ENCODE results near the gene XG.
"Not testable (repeated sequence)": the region's sequence is repeated elsewhere in the genome, so short reads cannot be mapped to it uniquely, and the experiment has no call there.

XG gene

DNA sequence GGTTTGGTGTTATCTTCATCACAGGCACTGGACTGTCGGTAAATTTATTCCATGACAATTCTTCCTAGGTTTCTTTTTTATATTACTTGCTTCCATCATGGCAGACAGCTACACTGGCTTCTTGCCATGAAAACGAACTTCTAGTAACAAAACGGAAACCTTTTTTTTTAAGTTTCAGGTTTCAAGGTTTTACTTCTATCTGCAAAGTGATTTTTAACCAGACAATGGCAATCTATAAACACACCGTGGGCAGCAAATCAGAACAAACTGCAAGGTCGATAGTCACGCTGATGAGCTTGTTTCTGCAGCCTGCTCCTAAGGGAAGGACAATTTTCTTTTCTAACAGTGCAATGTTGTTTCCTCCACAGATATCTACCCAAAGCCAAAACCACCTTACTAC is 29.9 kb downstream of the XG start:
- DNase-seq = no peak

DNA sequence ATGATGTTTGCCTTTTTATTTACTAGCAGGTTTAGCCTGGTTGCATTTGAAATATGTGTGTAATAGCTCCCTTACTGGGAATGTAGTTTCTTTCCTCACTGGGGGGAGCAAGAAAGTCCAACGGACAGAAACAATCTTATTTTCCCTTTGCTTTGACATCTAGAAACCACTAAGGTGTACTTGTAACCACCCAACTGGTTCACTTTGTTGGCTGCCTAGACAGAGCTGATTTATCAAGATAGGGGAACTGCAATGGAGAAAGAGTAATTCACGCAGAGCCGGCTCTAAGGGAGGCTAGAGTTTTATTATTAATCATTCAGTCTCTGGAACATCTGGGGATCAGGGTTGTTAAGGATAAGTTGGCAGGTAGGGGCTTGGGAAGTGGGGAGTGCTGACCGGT is 30.3 kb downstream of the XG start:
- no peak for DNase-seq

DNA sequence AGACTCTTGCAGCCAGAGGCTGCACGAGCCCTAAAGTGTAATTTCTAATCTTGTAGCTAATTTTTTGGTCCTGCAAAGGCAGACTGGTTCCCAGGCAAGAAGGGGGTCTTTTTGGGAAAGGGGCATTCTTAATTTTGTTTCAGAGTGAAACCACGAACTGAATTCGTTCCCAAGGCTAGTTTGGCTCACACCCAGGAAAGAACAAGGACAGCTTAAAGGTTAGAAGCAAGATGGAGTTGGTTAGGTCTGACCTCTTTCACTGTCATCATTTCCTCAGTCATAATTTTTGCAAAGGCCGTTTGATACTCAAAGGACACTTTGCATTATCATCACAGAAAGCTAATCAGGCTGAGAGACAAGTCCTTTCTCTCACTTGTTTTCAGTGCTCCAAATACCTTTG is 30.9 kb downstream of the XG start:
- no peak for DNase-seq

DNA sequence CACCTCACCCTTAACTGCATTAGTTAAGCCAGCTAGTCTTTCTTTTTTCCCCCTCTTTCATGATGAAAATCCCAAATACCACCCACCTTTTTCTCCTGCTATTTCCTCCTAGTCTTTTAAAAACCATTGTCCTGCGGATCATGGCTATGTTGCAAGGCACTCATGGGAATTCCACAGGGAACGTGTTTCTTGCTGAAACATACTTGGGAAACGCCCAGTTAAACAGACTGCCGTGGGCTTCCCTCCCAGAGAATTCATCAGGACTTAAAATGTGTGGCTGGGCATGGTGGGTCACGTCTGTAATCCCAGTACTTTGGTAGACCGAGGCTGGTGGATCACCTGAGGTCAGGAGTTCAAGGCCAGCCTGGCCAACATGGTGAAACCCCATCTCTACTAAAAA is 32.2 kb downstream of the XG start:
- DNase-seq = no peak

DNA sequence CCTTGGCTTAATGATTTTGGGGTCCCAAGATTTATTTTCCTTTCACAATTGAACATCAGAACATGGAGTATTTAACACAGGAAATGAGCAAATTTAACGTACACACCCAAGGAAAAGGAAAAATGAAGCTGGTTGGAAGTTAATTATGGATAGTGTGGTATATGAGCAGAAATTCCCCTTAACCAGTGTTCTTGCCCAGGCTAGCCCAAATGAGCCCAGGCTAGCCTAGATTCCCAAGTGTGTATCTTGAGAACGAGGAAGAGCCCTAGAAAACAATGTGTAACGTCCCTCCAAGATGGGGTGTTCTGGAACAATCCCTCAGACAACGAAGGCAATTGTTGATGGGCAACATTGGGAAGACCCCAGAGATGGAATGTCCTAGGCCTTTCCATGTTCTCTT is 33.7 kb downstream of the XG start:
- no peak for DNase-seq

DNA sequence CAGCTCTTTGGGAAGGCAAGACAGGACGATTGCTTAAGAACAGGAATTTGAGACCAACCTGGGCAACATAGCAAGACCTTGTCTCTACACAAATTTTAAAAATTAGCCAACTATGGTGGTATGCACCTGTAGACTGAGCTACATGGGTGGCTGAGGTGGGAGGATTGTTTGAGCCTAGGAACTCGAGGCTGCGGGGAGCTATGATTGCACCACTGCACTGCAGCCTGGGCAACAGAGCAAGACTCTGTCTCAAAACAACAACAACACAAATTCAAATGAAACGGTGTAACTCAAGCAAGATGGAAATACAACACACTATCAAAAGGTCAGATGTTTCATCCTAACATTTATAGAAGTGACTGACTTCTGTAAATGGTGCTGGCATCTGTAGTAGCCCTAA is 37.1 kb downstream of the XG start:
- DNase-seq = no peak

DNA sequence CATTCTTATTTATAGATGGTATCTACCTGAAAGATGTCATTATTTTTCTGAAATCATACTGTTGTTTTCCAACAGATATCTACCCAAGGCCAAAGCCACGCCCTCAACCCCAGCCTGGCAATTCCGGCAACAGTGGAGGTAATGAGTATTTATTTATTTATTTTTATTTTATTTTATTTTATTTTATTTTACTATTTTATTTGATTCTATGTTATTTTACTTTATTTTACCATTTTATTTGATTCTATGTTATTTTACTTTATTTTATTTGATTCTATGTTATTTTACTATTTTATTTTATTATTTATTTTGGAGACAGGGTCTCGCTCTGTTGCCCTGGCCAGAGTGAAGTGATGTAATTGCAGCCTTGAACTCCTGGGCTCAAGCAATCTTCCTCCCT is 37.7 kb downstream of the XG start:
- no peak for DNase-seq

DNA sequence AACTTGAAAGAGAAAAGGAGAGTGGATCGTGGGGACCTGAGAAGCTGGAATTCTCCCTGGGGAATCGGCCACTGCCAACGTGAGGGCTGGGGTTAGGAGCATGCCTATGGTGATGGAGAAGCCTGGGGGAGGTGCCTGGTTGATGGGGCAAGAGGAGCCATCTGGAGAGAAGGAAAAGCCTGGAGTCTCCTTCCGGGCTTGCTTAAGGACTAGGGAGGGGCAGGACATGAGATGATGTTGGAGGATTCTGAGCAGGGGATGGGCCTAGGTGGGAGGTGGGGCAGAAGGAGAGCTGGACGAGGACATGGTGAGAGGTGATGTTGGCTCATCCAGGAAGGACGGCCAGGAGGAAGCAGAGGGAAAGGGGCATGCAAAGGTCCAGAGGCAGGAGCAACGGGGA is 41.9 kb downstream of the XG start:
- DNase-seq = no peak

DNA sequence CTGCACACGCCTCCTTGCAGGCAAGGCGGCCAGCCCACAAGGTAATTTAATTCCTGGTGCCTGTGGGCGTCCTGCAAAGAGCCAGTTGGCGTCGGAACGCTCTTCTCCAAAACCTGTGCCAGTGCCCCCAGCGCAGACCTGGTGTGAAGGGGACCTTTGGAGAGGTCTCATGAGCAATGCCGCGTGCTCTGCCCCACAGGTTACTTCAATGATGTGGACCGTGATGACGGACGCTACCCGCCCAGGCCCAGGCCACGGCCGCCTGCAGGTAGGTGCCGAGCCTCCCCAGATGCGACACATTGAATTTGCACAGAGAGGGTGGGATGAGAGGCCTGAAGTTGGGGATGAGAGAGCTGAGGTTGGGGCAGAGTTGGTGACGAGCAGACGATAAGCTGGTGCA is 42.5 kb downstream of the XG start:
- no peak for DNase-seq

DNA sequence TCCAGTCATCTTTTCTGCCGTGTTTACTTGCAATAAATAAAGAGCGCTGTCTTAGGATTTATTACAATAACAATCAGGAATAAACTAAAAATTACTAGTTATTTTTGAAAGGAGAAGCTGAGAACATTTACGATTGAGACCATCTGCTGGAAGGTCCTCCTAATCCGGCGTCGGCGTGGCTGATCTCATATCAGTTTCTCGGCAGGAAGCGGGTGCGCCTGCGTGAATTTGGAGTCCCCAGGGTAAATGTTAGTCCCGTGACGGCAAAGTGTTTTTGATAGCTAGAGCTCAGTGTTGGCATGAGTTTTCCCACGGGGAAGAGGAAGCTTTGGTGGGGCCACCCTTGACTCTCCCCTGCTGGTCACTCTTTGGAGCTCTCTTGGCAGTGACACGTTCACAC is 45.0 kb downstream of the XG start:
- DNase-seq = not testable (repeated sequence)

DNA sequence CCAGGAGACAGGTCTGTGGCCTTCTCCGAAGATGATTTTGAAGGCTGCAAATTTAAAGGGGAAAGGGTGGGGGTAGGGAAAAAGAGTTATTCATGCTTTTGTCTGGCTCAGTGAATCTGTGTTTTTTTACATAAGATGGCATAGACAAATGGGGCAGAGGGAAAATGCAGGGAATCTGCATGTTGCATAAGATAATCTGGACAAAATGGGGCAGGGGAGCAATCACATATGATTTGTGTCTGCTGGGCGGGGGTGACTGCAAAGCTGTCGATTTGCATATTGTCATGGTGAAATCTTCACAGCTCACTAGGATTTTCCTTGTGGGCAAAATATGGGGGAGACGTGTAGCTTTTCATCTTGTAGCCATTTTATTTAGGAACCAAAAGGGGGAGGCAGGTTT is 47.5 kb downstream of the XG start:
- DNase-seq = no peak

DNA sequence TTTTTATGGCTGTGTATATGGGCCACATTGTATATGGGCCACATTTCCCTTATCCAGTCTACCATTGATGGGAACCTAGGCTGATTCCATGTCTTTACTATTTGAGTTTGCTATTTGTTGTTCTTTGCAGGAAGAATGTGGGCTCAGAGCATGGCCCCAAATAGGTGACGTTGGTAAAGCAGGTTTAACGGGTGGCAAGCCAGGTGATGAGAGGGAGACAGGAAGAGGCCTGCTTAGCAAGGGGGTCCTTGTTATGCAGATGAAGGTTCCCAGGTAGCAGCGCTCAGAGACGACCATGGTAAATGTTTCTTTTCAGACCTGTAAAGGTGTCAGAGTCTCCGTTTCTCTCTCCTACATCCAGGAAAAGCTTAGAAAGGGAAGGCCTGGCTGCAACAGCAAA is 48.1 kb downstream of the XG start:
- not testable (repeated sequence) for DNase-seq

DNA sequence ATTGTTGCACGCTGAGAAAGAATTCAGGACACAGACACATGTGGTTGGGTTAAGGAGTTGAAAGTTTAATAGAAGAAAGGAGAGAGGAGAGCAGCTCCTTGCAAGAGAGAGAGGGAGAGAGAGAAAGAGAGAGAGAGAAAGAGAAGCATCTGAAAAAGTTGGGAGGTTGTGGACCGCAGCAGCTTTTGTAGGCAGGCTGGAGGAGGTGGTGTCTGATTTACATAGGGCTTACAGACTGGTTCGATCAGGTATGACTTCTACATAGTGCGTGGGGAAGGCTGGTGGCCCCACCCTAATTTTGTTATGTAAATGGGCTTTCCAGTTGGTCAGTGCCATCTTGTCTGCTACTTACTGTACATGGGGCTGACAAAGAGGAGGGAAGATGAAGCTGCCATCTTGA is 49.4 kb downstream of the XG start:
- DNase-seq = no peak

DNA sequence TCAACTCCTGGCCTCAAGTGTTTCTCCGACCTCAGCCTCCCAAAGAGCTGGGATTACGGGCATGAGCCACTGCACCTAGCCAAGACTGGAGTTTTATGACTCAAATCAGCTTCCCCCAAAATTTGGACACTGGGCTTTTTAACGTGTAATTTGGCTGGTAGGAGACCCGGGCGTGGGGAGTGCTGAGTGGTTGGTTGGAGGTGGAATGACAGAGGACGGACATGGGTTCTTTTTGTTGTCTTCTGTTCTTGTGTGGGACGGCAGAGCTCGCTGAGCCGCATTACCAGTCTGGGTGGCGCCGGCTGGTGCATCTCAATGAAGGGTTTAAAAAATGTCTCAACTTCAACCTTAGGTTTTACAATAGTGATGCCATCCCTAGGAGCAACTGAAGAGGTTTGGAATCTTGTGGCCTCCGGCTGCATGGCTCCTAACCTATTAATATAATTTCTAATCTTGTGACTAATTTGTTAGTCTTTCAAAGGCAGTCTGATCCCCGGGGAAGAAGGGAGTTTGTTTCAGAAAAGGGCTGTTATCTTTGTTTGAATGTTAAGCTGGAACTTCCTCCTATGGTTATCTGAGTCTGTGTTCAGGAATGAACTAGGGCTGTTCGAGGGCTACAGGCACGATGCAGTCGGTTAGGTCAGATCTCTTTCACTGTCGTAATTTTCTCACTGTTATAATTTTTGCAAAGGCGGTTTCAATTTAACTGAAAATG is 50.7 kb downstream of the XG start:
- not testable (repeated sequence) for DNase-seq

DNA sequence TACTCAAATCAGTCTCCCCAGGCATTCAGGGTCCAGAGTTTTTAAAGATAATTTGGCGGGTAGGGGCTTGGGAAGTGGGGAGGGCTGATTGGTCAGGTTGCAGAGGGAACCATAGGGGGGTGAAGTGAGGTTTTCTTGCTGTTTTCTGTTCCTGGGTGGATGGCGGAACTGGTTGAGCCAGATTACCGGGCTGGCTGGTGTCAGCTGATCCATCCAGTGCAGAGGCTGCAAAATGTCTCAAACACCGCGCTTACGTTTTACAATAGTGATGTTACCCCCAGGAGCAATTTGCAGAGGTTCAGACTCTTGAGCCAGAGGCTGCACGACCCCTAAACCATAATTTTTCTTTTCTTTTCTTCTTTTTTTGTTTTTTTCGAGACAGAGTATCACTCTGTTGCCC is 51.6 kb downstream of the XG start:
- DNase-seq = not testable (repeated sequence)

DNA sequence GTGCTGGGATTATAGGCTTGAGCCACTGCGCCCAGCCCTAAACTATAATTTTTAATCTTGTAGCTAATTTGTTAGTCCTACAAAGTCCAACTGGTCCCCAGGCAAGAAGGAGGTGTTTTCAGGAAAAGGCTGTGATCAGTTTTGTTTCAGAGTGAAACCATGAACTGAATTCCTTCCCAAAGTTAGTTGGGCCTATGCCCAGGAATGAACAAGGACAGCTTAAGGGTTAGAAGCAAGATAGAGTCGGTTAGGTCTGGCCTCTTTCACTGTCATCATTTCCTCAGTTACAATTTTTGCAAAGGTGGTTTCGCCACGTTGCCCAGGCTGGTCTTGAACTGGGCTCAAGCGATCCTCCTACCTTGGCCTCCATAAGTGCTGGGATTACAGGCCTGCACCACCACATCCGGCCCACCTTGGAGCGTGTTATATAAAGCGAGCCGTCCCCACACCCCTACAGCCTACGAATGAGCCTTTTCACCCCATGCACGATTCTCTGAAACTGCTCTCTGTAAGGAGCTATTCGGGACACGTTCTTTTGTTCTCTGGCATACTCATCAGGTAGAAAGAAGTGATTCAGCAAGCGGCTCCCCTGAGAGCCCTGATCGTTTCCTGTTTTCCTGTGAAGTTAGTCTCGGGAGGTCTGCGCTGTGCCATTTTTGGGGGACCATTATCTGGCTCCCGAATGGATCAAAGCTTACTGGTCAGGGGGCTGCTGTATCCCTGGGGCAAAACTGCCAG is 52.4 kb downstream of the XG start:
- not testable (repeated sequence) for DNase-seq

DNA sequence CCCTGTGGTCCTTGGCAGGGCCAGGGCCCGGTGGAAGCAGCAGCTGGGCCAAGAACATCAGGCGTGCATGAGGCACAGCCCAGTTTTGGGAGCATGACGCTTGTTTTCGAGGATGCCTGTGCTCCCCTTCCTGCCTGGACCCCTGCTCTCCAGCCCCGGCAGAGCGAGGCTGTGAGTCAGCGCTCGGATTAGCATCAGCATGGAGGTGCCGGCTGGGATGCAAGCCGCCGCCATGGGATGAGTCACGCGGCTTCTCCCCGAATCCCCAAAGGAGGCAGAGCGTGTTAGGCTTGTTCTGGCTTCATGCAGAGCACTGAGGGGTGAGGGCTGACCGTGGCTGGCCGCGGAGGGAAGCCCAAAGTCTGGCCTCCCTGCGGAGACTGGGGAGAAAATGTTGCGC is 53.0 kb downstream of the XG start:
- not testable (repeated sequence) for DNase-seq

DNA sequence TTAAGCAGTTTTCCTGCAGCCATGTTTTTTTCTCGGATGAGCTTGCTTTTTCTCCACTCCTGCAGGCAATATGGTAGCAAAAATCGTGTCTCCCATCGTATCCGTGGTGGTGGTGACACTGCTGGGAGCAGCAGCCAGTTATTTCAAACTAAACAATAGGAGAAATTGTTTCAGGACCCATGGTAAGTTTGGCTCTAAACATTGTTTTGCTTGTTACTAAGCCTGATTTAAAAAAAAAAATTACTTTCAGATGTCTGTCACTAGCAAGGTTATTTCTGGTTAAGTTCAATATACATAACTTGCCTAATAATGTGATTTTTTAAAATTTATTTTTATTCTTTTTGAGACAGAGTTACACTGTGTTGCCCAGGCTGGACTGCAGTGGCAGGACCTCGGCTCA is 59.4 kb downstream of the XG start:
- DNase-seq = no peak

DNA sequence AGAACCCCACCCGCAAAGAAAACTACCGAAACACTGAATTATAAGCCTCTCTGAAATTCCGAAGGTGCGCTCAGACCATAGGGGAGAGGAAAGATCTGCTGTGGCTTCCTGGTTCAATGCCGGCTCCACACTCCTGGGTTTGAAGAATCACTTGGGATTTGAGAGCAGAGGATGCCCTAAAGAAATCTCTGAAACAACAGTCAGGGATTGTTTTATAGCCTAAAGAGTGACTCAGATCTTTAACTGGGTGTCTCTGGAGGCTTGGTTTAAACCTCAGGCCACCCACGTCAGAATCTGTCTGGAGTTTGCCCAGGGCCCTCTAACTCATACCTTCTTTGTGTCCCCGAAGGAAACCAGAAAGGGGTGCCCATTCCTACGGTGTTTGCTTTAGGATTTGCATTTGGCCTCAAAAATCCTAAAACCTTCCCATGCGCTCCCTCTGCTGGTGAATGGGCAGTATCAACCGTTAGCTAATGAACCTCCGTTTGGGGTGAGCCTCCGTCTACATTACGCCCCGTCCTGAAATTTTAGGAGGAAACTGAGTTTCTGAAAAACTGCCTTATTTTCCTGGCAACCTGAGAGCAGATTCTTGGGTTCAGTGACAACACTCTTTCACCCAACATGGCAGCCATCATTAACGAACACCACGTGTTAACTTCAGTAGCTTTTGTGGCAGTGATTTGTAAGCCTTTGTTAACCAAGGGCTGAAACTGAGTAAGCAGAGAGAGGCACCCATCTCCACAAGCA is 60.5 kb downstream of the XG start:
- peak; percentile 2 for DNase-seq

DNA sequence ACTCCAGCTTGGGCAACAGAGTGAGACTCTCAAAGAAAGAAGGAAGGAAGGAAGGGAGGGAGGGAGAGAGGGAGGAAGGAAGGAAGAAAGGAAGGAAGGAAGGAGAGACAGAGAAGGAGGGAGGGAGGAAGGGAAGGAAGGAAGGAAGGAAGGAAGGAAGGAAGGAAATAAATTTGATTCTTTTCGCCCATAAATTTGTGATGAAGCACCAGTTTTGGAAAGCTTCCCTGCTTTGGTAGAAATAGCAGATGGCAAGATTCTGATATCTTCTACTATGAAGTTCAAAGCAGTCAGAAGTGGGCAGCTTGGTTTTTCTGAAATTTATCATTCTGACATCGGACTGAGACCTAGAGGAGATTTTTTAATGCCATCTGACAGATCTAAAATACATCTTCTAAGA is 65.2 kb downstream of the XG start:
- DNase-seq = no peak

DNA sequence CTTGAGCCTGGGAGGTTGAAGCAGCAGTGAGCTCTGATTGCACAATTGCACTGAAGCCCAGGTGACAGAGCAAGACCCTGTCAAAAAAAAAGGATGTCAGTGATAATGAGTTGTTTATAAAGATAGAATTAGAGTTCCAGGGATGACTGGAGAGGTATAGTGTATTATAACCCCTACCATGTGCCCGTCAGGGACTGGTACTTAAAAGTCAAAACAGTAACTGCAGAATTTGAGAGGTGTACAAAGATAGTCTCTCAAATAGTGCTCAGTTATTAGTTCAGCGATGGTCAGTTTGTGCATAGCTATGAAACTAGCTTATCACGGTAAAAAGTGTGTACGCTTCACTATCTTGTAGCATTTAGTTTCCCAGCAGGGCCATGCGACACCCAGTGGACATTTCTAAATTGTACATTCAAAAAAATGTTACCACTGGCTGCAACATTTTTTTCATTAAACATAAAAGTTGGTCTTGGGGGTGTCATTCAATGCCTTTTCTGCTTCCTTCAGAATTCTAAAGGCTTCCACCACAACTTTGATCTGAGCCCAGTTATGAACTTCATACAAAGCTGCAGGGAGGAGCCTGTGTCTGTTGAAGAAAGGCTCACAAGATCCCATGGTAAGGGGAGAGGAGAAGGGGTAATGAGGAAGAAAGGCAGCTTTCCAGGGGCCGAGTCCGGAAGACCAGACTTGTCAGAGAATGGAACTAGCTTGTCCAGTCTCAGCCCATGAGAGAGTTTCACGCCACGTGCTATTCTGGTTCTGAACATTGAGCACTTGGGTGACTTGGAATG is 67.7 kb downstream of the XG start:
- DNase-seq = peak in 1 of 2 experiments; percentile 5

DNA sequence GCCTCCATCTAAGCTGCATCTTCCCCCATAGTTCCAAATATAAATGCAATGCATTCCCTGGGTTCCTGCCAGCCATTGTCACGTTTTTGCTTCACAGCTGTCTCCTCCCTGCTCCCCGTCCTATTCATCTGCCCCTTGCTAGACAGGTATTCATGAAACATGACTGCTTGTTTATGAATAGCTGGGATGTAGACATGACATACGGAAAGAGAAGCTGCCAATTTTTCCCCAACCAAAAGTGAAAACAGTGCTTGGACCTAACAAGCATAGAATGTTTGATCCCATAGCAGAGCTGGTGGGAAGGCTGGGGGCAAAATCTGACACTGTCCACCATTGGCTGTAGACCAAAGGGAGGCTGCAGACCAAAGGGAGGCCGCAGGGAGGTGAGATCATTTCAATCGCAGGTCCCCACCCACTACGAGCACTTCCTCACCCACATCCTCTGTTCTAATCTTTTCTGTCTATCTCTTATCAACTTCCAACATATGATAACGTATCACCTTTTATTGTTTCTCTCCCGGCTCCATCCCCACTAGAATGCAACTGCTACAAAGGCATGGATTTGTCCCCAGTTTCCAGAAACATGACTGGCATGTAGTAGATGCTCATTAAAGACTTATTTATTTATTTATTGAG is 68.4 kb downstream of the XG start:
- no peak for DNase-seq

Data from AML-193 (cell line).